K562 (cell line): ENCODE measurements around the gene NPDC1.

ENCODE experiments used
- EP300 ChIP-seq: IDR thresholded peaks from 2 replicates; pipeline ENCODE4 v1.6.1; 2012; ENCODE audit warnings: low read length, improper control_type of control experiment
- MAFF ChIP-seq: IDR thresholded peaks from 2 replicates; pipeline ENCODE4 v1.6.1; 2012; ENCODE audit warnings: low read length, improper control_type of control experiment
- MXI1 ChIP-seq: IDR thresholded peaks from 2 replicates; pipeline ENCODE4 v1.6.1; 2011; ENCODE audit warnings: low read depth, mild to moderate bottlenecking, improper control_type of control experiment, low read length
- MYC ChIP-seq, 2 experiments: fragments of 250-450 bp in 1 of 2; sonication (Bioruptor Pico) in 1 of 2; IDR thresholded peaks; 2 replicates each; pipeline versions ENCODE4 v1.5.1 to v1.6.1; 2012 to 2021; ENCODE audit warnings: low read depth in 2 of 2, borderline replicate concordance in 1 of 2, improper control_type of control experiment in 1 of 2, low read length in 1 of 2, mild to moderate bottlenecking in 1 of 2, moderate library complexity in 1 of 2
- SRSF9 ChIP-seq: fragments of 200-400 bp; formaldehyde crosslinking; IDR thresholded peaks from 2 replicates; pipeline ENCODE4 v1.6.1; 2017; ENCODE audit warnings: low read depth, low read length, borderline replicate concordance
- TAF1 ChIP-seq: IDR thresholded peaks from 2 replicates; pipeline ENCODE4 v1.6.1; 2011; ENCODE audit warnings: mild to moderate bottlenecking, low read length, moderate library complexity; ENCODE audit not compliant: insufficient read depth, control insufficient read depth, severe bottlenecking; ENCODE audit errors: extremely low read depth
- YY1 ChIP-seq, 3 experiments: IDR thresholded peaks; 2 replicates each; pipeline ENCODE4 v1.6.1; 2011; ENCODE audit warnings: low read length in 2 of 3, mild to moderate bottlenecking in 2 of 3, moderate library complexity in 2 of 3, borderline replicate concordance in 1 of 3, control low read depth in 1 of 3, low read depth in 1 of 3; ENCODE audit not compliant: insufficient read depth in 3 of 3, insufficient replicate concordance in 2 of 3, control insufficient read depth in 1 of 3, insufficient read length in 1 of 3; ENCODE audit errors: extremely low read depth in 1 of 3
- TF ChIP-seq, protein P1 (sequence below), 3 experiments: IDR thresholded peaks in 2 of 3; conservative IDR thresholded peaks in 1 of 3; 2 replicates each; pipeline ENCODE4 v1.5.1; 2011 to 2012; ENCODE audit warnings: low read length in 3 of 3, mild to moderate bottlenecking in 3 of 3, control low read depth in 2 of 3, improper control_type of control experiment in 1 of 3, inconsistent platforms in 1 of 3, low read depth in 1 of 3, mixed read lengths in 1 of 3, moderate library complexity in 1 of 3; ENCODE audit not compliant: insufficient read depth in 2 of 3

DNA sequence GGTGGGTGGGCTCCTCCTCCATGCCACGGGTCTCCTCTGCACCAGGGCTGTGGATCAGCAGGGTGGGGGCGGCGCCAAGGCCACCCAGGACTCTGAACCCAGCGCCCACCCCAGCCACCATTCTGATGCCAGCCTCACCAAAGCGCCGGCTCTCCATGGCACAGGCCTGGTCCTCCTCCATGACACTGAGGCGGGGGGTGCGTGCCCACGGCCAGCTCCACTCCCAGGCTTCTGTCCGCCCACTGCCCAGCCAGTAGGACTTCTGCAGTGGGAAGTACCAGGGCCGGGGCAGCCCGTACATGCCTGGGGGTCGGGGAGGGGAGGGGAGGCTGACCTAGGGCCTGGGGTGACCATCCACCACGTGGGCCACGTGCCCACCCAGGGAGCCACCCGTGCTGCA, 29.5 kb downstream of the NPDC1 start:
- TF ChIP-seq MXI1: no peak
- no peak for TF ChIP-seq SRSF9
- no peak for TF ChIP-seq EP300
- TF ChIP-seq, protein P1, sequence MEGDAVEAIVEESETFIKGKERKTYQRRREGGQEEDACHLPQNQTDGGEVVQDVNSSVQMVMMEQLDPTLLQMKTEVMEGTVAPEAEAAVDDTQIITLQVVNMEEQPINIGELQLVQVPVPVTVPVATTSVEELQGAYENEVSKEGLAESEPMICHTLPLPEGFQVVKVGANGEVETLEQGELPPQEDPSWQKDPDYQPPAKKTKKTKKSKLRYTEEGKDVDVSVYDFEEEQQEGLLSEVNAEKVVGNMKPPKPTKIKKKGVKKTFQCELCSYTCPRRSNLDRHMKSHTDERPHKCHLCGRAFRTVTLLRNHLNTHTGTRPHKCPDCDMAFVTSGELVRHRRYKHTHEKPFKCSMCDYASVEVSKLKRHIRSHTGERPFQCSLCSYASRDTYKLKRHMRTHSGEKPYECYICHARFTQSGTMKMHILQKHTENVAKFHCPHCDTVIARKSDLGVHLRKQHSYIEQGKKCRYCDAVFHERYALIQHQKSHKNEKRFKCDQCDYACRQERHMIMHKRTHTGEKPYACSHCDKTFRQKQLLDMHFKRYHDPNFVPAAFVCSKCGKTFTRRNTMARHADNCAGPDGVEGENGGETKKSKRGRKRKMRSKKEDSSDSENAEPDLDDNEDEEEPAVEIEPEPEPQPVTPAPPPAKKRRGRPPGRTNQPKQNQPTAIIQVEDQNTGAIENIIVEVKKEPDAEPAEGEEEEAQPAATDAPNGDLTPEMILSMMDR (IDR thresholded peaks at IDR 0.05 in 2 of 3, conservative IDR thresholded peaks at IDR 0.05 in 1 of 3; ENCODE audit: insufficient read depth in 2 of 3, low read depth in 1 of 3, low read length in 3 of 3): no peak
- TF ChIP-seq TAF1: no peak
- no peak for TF ChIP-seq MYC (IDR thresholded peaks at IDR 0.05; ENCODE audit: low read depth, low read length)
- TF ChIP-seq MYC (CRISPR knock-in tag; IDR thresholded peaks at IDR 0.05; ENCODE audit: borderline replicate concordance, low read depth): no peak
- TF ChIP-seq YY1 (IDR thresholded peaks at IDR 0.05; ENCODE audit: borderline replicate concordance in 1 of 3, control insufficient read depth in 1 of 3, extremely low read depth in 1 of 3, insufficient read depth in 3 of 3, insufficient read length in 1 of 3, insufficient replicate concordance in 2 of 3, low read depth in 1 of 3, low read length in 2 of 3): no peak
- no peak for TF ChIP-seq MAFF
